Lower leg skin (tissue), 3 donors: Measurements from ENCODE around the gene PIP5K1B.

Source experiments
- POLR2A ChIP-seq, 2 donors: fragments of 450-650 bp; IDR thresholded peaks; one replicate each; pipeline ENCODE4 v1.6.1; 2016 to 2017; ENCODE audit warnings: antibody characterized with exemption in 2 of 2, mild to moderate bottlenecking in 1 of 2, moderate library complexity in 1 of 2
- TF ChIP-seq, protein P1 (sequence below), 3 donors: fragments of 450-650 bp; IDR thresholded peaks; one replicate each; pipeline ENCODE4 v1.5.1; 2016; ENCODE audit warnings: antibody characterized with exemption in 3 of 3, mild to moderate bottlenecking in 3 of 3, moderate library complexity in 2 of 3

DNA sequence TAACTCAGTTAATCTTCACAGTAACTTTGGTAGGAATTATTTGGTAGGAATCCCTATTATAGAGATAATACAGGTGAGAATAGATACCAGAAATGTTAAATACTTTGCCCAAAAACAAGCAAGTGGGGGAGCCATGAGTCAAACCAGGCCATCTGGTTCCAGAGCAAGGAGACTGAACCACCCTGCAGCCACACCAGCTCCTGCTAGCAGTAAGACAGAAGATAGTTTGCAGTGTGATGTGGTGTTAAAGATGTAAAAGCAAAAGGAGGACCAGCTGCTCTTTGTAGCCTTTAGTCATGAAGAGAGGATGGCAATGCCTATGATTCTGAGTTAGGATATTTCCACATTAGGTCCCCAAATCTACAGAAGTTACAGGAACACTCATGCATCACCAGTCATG, 207.5 kb downstream of the PIP5K1B start:
- TF ChIP-seq, protein P1, sequence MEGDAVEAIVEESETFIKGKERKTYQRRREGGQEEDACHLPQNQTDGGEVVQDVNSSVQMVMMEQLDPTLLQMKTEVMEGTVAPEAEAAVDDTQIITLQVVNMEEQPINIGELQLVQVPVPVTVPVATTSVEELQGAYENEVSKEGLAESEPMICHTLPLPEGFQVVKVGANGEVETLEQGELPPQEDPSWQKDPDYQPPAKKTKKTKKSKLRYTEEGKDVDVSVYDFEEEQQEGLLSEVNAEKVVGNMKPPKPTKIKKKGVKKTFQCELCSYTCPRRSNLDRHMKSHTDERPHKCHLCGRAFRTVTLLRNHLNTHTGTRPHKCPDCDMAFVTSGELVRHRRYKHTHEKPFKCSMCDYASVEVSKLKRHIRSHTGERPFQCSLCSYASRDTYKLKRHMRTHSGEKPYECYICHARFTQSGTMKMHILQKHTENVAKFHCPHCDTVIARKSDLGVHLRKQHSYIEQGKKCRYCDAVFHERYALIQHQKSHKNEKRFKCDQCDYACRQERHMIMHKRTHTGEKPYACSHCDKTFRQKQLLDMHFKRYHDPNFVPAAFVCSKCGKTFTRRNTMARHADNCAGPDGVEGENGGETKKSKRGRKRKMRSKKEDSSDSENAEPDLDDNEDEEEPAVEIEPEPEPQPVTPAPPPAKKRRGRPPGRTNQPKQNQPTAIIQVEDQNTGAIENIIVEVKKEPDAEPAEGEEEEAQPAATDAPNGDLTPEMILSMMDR (IDR thresholded peaks at IDR 0.05), result no peak
- TF ChIP-seq POLR2A (IDR thresholded peaks at IDR 0.05), result no peak
